Mesothelial cell of epicardium (in vitro differentiated cells): ENCODE data around the gene HEPACAM. TPM values are rescaled to one million over a fixed set of nuclear protein-coding genes. Genes with fewer than 3 reads are reported as not detected.

Source experiments
- DNase-seq, 2 experiments: peaks; one replicate each; pipeline ENCODE4 v3.0.0; 2021; ENCODE audit warnings: low spot score in 2 of 2; ENCODE audit not compliant: unreplicated experiment in 2 of 2
- H3K27ac Mint-ChIP-seq: 2 replicates; pipeline ENCODE4 v1.8.0; 2021; ENCODE audit warnings: mixed read lengths
- H3K27me3 Mint-ChIP-seq: 2 replicates; pipeline ENCODE4 v1.8.0; 2021; ENCODE audit warnings: low read depth, mixed read lengths
- H3K36me3 Mint-ChIP-seq: 2 replicates; pipeline ENCODE4 v1.8.0; 2021; ENCODE audit warnings: mixed read lengths
- H3K4me1 Mint-ChIP-seq: 2 replicates; pipeline ENCODE4 v1.8.0; 2021; ENCODE audit warnings: mixed read lengths
- H3K4me3 Mint-ChIP-seq: 2 replicates; pipeline ENCODE4 v1.8.0; 2021; ENCODE audit warnings: mild to moderate bottlenecking, moderate library complexity, mixed read lengths
- H3K9me3 Mint-ChIP-seq: 2 replicates; pipeline ENCODE4 v1.8.0; 2021; ENCODE audit warnings: mixed read lengths
- CTCF ChIP-seq: fragments of 200-600 bp; sonication (generic); IDR thresholded peaks from one replicate; pipeline ENCODE4 v1.5.0; 2021; ENCODE audit warnings: antibody characterized with exemption; ENCODE audit not compliant: unreplicated experiment
- total RNA-seq: library from RNA; stranded (reverse); gene quantifications from 3 replicates; pipeline ENCODE4 v1.2.1, GENCODE V29; 2021

Gene HEPACAM
- total RNA-seq, 1 donor from 2014 or later = not detected

GRCh38 chr11:124877631-124877909 lies 58.3 kb downstream of the HEPACAM start:
- H3K4me1 Mint-ChIP-seq = peaks cover 12% of the 10 kb centered on the region
- H3K27me3 Mint-ChIP-seq = peaks cover 34% of the 10 kb centered on the region
- no peaks in the 10 kb centered on the region for H3K36me3 Mint-ChIP-seq
- TF ChIP-seq CTCF = no peak
- H3K9me3 Mint-ChIP-seq = no peaks in the 10 kb centered on the region
- no peak overlapping the region for H3K27ac Mint-ChIP-seq
- no peak for DNase-seq
- peak overlapping the region; percentile 82 for H3K4me3 Mint-ChIP-seq

GRCh38 chr11:124876818-124877630 lies 58.8 kb downstream of the HEPACAM start:
- peak overlapping the region; percentile 82 for H3K4me3 Mint-ChIP-seq
- peaks cover 8% of the 10 kb centered on the region for H3K4me1 Mint-ChIP-seq
- H3K9me3 Mint-ChIP-seq = no peaks in the 10 kb centered on the region
- peaks cover 40% of the 10 kb centered on the region for H3K27me3 Mint-ChIP-seq
- no peak for DNase-seq
- TF ChIP-seq CTCF = no peak
- H3K27ac Mint-ChIP-seq = peak overlapping the region; percentile 67
- H3K36me3 Mint-ChIP-seq = no peaks in the 10 kb centered on the region

- H3K27ac Mint-ChIP-seq = peak overlapping the region; percentile 90
- H3K36me3 Mint-ChIP-seq = no peaks in the 10 kb centered on the region
- H3K27me3 Mint-ChIP-seq = peaks cover 48% of the 10 kb centered on the region
Observed at GRCh38 chr11:124875943-124876817, 59.7 kb downstream of the HEPACAM start.

GRCh38 chr11:124875401-124875800 lies 60.4 kb downstream of the HEPACAM start:
- peak overlapping the region; percentile 82 for H3K4me3 Mint-ChIP-seq
- H3K36me3 Mint-ChIP-seq = no peaks in the 10 kb centered on the region
- TF ChIP-seq CTCF = no peak
- H3K4me1 Mint-ChIP-seq = peaks cover 8% of the 10 kb centered on the region
- no peak overlapping the region for H3K27ac Mint-ChIP-seq
- H3K27me3 Mint-ChIP-seq = peaks cover 56% of the 10 kb centered on the region
- no peaks in the 10 kb centered on the region for H3K9me3 Mint-ChIP-seq
- DNase-seq = no peak

More at GRCh38 chr11:124875943-124876817, 59.7 kb downstream of the HEPACAM start:
- peak; percentile 61 for TF ChIP-seq CTCF
- Mint-ChIP-seq H3K9me3 (no peaks in the 10 kb centered on the region), H3K4me1 (peaks cover 8% of the 10 kb centered on the region), H3K4me3 (peak overlapping the region; percentile 82)
- peak; percentile 75 to 86 for DNase-seq

GRCh38 chr11:124874571-124875255 lies 61.1 kb downstream of the HEPACAM start:
- peak overlapping the region; percentile 46 for H3K4me3 Mint-ChIP-seq
- peaks cover 63% of the 10 kb centered on the region for H3K27me3 Mint-ChIP-seq
- no peaks in the 10 kb centered on the region for H3K9me3 Mint-ChIP-seq
- no peak overlapping the region for H3K27ac Mint-ChIP-seq
- no peak for TF ChIP-seq CTCF
- H3K36me3 Mint-ChIP-seq = no peaks in the 10 kb centered on the region
- DNase-seq = no peak
- H3K4me1 Mint-ChIP-seq = peaks cover 8% of the 10 kb centered on the region
